GM12878 (cell line): ENCODE data around the gene CDK11B. TPM values are rescaled to one million over a fixed set of nuclear protein-coding genes. Genes with fewer than 3 reads are reported as not detected.
A peak's percentile ranks its signal among the peaks of the same experiment; 100 is the strongest.
"Not testable (repeated sequence)": the region's sequence is repeated elsewhere in the genome, so short reads cannot be mapped to it uniquely, and the experiment has no call there.

Source experiments
- ATAC-seq: fragments of 200-7000 bp; cut with Tn5 transposase; 3 replicates; pipeline ENCODE4 v1.9.1; 2020; ENCODE audit warnings: mild to moderate bottlenecking, moderate library complexity
- BruUV-seq: library from RNA; stranded (reverse); fragments of 400-500 nt; replicated peaks from 2 replicates; lab custom pipeline; 2021; lab: Mats Ljungman, UMichigan
- CTCF ChIA-PET: fragments of 300-600 bp; sonication (Branson Sonifier 250); formaldehyde crosslinking; extraction: SDS; loops from one replicate; lab custom pipeline; 2021; ENCODE audit warnings: inconsistent platforms; lab: Yijun Ruan, JAX
- POLR2A ChIA-PET: fragments of 350-600 bp; formaldehyde crosslinking; extraction: SDS; loops from one replicate; lab custom pipeline; 2021; ENCODE audit warnings: inconsistent platforms; lab: Charles Lee
- RAD21 ChIA-PET: fragments of 300-600 bp; sonication (Branson Sonifier 250); formaldehyde crosslinking; loops from one replicate; lab custom pipeline; 2023; ENCODE audit warnings: antibody characterized with exemption; ENCODE audit not compliant: unreplicated experiment; lab: Charles Lee
- SMC1A ChIA-PET: fragments of 300-600 bp; sonication (Branson Sonifier 250); formaldehyde crosslinking; loops from one replicate; lab custom pipeline; 2023; ENCODE audit not compliant: unreplicated experiment, uncharacterized antibody; lab: Charles Lee
- DNase-seq: peaks from one replicate; pipeline ENCODE4 v3.0.0-alpha.2; 2011; ENCODE audit warnings: low read depth, low spot score
- FAIRE-seq: peaks from 3 replicates; lab custom pipeline; 2011; peaks lifted over from hg19 to GRCh38; lab: Jason Lieb, UNC
- H2AFZ ChIP-seq: 2 replicates; pipeline ENCODE4 v1.6.0; 2011; ENCODE audit warnings: low read depth, low read length, control low read depth; ENCODE audit not compliant: control insufficient read depth
- H3K27ac ChIP-seq: 2 replicates; pipeline ENCODE4 v1.5.1; 2011; ENCODE audit warnings: control low read depth; ENCODE audit not compliant: control insufficient read depth, insufficient read depth
- H3K27me3 ChIP-seq, 2 experiments: replicated peaks in 1 of 2; 2 replicates each; pipeline versions ENCODE4 v1.6.0 to v1.6.1; 2011; ENCODE audit warnings: low read length in 1 of 2; ENCODE audit not compliant: control insufficient read depth in 2 of 2, insufficient read depth in 2 of 2
- H3K36me3 ChIP-seq, 2 experiments: 2 replicates each; pipeline ENCODE4 v1.5.1; 2011; ENCODE audit warnings: low read length in 1 of 2; ENCODE audit not compliant: control insufficient read depth in 2 of 2, insufficient read depth in 2 of 2
- H3K4me1 ChIP-seq: 2 replicates; pipeline ENCODE4 v1.6.1; 2011; ENCODE audit warnings: mild to moderate bottlenecking, low read length, moderate library complexity, mixed read lengths; ENCODE audit not compliant: control insufficient read depth, insufficient read depth
- H3K4me2 ChIP-seq: 2 replicates; pipeline ENCODE4 v1.6.0; 2011; ENCODE audit warnings: control low read depth; ENCODE audit not compliant: control insufficient read depth, insufficient read depth
- H3K4me3 ChIP-seq: fragments of 200-600 bp; sonication (generic); 2 replicates; pipeline ENCODE4 v1.5.1; 2016
- H3K79me2 ChIP-seq: 2 replicates; pipeline ENCODE4 v1.6.0; 2011; ENCODE audit warnings: low read length; ENCODE audit not compliant: control insufficient read depth, insufficient read depth
- H3K9ac ChIP-seq: 2 replicates; pipeline ENCODE4 v1.8.0; 2011; ENCODE audit warnings: low read length, control low read depth, mixed read lengths; ENCODE audit not compliant: control insufficient read depth, insufficient read depth
- H3K9me3 ChIP-seq: replicated peaks from 3 replicates; pipeline ENCODE4 v1.5.1; 2011; ENCODE audit warnings: mild to moderate bottlenecking, low read length; ENCODE audit not compliant: control insufficient read depth, insufficient read depth
- H4K20me1 ChIP-seq: 2 replicates; pipeline ENCODE4 v1.6.0; 2011; ENCODE audit not compliant: control insufficient read depth, insufficient read depth
- POLR2A ChIP-seq: IDR thresholded peaks from 2 replicates; pipeline ENCODE4 v1.6.1; 2011; ENCODE audit warnings: low read depth, mild to moderate bottlenecking, low read length
- POU2F2 ChIP-seq: IDR thresholded peaks from 3 replicates; pipeline ENCODE4 v1.6.1; 2011; ENCODE audit warnings: low read depth, mild to moderate bottlenecking, low read length, borderline replicate concordance
- WGBS: methylation state at CpG from one replicate; pipeline ENCODE4 v1.1.6; 2016; ENCODE audit warnings: low lambda C conversion rate; ENCODE audit not compliant: insufficient replicate concordance, insufficient coverage; ENCODE audit errors: missing lambda C conversion rate; 5-methylcytosine and 5-hydroxymethylcytosine counted together
- in situ Hi-C: fragments of 300-500 bp; cut with MboI; formaldehyde crosslinking; loops from 9 replicates; pipeline ENCODE4 v1.14.3; 2018; ENCODE audit warnings: mixed read lengths
- intact Hi-C: fragments of 100-400 bp; cut with micrococcal nuclease; formaldehyde crosslinking; loops from one replicate; pipeline ENCODE4 v1.14.2; 2022; ENCODE audit not compliant: unreplicated experiment
- polyA plus RNA-seq, 11 experiments: library from polyadenylated mRNA; depleted of rRNA in 4 of 11; unstranded in 6 of 11; stranded (reverse) in 5 of 11; fragments of >200 nt; fragmentation: Nextera tagmentation in 4 of 11; fragmentation: Illumina TruSeq in 1 of 11; extraction: Ambion mirVana in 4 of 11; extraction: Trizol in 1 of 11; gene quantifications; 1 replicate in 1 of 11; 2 replicates in 10 of 11; pipeline versions ENCODE4 v1.2.1 to v1.2.3, GENCODE V29; 2011 to 2016; ENCODE audit warnings: inconsistent platforms in 2 of 11, missing spikeins in 2 of 11, low read depth in 1 of 11
- total RNA-seq, 4 experiments: library from RNA; depleted of rRNA in 3 of 4; stranded (reverse); fragments of >200 nt in 3 of 4; fragmentation: Illumina TruSeq in 1 of 4; extraction: Trizol in 1 of 4; gene quantifications; 2 replicates each; pipeline versions ENCODE4 v1.2.1 to v1.2.3, GENCODE V29; 2013 to 2021
- TF ChIP-seq, protein P1 (sequence below): fragments of 450-650 bp; IDR thresholded peaks from 2 replicates; pipeline ENCODE4 v1.6.1; 2016; ENCODE audit warnings: mild to moderate bottlenecking
- TF ChIP-seq, protein P2 (sequence below): fragments of 450-650 bp; IDR thresholded peaks from 2 replicates; pipeline ENCODE4 v1.6.1; 2016; ENCODE audit warnings: mild to moderate bottlenecking, moderate library complexity, borderline replicate concordance

Gene CDK11B
- total and polyA plus RNA-seq, 10 of the 15 experiments (the other 5 are each of a cell fraction or from before 2014, with no cell fraction given): 3.2 to 30.9 (median 18.0) TPM

DNA sequence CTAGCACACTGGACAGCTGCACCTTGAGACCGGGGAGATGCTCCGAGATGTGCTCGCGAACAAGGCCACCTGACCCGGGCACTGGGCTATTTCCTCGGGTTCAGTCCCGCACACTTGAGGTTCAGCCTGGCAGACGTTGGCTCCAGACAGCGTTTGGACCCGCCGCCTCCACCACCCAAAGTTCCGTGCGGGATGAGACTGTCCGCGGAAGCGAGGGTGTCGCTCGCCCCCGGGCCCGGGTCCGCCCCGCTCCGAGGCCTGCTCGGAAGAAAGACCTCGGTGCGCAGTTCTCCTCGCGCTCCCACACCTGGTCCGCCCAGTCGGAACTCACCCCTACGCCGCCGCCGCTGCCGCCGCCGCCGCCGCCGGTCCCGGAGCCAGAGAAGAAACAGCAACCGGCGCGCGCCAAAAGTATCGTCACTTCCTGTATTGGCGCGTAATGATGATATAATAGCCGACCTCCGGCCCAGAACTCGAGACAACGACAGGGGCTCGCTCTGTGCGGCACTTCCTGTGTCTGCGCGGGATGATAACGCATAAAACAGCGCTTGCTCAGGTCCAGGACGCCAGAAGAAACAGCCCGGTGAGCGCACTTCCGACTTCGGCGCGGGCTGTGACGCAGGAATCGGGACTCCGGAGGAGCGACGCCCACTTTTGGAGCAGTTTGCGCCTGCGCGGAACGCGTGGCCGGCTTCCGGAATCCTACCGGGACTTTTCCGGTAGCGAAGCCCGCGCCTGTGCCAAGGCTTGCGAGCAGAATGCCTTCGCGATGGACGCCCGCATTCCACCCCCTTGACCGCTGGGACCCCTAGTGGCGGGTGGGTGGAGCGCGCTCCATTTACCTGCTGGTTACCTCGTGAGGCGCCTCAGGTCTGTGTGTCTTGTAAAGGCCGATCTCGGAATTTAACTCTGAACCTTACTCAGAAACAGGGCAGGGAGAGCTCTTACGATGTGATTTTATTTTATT lies at the start of gene CDK11B (continued):
- TF ChIP-seq POU2F2 (peak; percentile 26; the same call in 1 of the 3 replicates), POLR2A (peak; percentile 70)
- TF ChIP-seq, protein P1, sequence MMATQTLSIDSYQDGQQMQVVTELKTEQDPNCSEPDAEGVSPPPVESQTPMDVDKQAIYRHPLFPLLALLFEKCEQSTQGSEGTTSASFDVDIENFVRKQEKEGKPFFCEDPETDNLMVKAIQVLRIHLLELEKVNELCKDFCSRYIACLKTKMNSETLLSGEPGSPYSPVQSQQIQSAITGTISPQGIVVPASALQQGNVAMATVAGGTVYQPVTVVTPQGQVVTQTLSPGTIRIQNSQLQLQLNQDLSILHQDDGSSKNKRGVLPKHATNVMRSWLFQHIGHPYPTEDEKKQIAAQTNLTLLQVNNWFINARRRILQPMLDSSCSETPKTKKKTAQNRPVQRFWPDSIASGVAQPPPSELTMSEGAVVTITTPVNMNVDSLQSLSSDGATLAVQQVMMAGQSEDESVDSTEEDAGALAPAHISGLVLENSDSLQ: peak; percentile 15; the same call in 1 of the 2 replicates
- TF ChIP-seq, protein P2, sequence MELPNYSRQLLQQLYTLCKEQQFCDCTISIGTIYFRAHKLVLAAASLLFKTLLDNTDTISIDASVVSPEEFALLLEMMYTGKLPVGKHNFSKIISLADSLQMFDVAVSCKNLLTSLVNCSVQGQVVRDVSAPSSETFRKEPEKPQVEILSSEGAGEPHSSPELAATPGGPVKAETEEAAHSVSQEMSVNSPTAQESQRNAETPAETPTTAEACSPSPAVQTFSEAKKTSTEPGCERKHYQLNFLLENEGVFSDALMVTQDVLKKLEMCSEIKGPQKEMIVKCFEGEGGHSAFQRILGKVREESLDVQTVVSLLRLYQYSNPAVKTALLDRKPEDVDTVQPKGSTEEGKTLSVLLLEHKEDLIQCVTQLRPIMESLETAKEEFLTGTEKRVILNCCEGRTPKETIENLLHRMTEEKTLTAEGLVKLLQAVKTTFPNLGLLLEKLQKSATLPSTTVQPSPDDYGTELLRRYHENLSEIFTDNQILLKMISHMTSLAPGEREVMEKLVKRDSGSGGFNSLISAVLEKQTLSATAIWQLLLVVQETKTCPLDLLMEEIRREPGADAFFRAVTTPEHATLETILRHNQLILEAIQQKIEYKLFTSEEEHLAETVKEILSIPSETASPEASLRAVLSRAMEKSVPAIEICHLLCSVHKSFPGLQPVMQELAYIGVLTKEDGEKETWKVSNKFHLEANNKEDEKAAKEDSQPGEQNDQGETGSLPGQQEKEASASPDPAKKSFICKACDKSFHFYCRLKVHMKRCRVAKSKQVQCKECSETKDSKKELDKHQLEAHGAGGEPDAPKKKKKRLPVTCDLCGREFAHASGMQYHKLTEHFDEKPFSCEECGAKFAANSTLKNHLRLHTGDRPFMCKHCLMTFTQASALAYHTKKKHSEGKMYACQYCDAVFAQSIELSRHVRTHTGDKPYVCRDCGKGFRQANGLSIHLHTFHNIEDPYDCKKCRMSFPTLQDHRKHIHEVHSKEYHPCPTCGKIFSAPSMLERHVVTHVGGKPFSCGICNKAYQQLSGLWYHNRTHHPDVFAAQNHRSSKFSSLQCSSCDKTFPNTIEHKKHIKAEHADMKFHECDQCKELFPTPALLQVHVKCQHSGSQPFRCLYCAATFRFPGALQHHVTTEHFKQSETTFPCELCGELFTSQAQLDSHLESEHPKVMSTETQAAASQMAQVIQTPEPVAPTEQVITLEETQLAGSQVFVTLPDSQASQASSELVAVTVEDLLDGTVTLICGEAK: peak; percentile 95

DNA sequence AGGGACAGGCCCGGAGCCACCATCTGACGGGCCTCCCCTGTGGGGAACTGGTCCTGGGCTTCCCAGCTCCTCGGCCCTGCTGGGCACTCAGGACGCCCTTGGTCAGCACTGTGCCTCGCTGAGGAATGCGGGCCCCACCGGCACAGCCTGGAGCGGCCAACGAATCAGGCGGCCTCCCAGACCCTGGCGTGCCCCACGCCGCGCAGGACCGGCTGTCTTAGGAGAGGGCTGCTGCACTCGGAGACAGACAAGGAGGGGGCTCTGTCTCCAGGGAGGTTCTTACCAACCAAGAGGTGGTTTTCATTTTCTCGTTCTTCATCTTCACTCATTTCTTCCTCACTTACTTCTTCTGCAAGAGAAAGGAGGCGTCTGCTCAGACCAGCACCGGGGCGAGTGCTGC lies 49.1 kb upstream of the CDK11B start:
- ATAC-seq, in situ Hi-C loops: not testable (repeated sequence)

DNA sequence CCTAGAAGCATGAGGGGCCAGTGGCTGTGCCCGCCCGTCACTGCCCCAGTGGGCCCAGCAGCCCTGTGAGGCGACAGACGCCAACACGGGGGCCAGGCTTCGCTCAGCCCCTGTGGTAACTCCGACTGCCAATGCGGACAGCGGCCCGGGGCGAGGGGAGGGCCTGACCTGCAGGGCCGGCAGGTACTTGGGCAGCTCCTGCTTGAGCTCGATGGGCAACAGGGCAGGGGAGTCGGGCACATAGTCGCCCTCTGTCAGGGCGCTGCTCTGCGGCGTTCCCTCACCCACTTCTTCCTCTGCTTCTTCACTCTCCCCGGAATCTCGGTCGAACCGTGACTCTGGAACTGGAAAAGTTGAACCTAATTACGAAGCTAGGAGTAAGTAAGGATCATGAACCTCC lies 48.4 kb upstream of the CDK11B start:
- H4K20me1 ChIP-seq, BruUV-seq, H3K79me2 ChIP-seq, POLR2A ChIA-PET, ATAC-seq, FAIRE-seq, H3K4me2 ChIP-seq, in situ Hi-C loops, intact Hi-C loops, H3K4me3 ChIP-seq, CTCF ChIA-PET, H3K4me1 ChIP-seq, SMC1A ChIA-PET, RAD21 ChIA-PET, DNase-seq, H3K9ac ChIP-seq, H3K27me3 ChIP-seq, H3K9me3 ChIP-seq, H2AFZ ChIP-seq, H3K36me3 ChIP-seq, H3K27ac ChIP-seq: not testable (repeated sequence)
- WGBS: 100% methylated on average over 7 of the region's 23 CpGs

More for the DNA sequence above, 49.1 kb upstream of the CDK11B start:
- intact Hi-C loops, H4K20me1 ChIP-seq, H3K9ac ChIP-seq, FAIRE-seq, POLR2A ChIA-PET, RAD21 ChIA-PET, H3K4me2 ChIP-seq, H2AFZ ChIP-seq, SMC1A ChIA-PET, BruUV-seq, CTCF ChIA-PET, H3K79me2 ChIP-seq, DNase-seq, H3K4me1 ChIP-seq, H3K27me3 ChIP-seq, H3K27ac ChIP-seq, H3K36me3 ChIP-seq, H3K9me3 ChIP-seq, H3K4me3 ChIP-seq: not testable (repeated sequence)
- 98% methylated on average over 6 of the region's 20 CpGs for WGBS
